ENCODE results near the gene TMEM125. TPM values are rescaled to one million over a fixed set of nuclear protein-coding genes. Genes with fewer than 3 reads are reported as not detected.

The TMEM125 gene
- total RNA-seq, 4 donors from 2014 or later = 19.7 to 66.8 (median 51.2) TPM

GRCh38 chr1:43275826-43276620 is 6.2 kb downstream of the TMEM125 start:
- Histone ChIP-seq H3K27ac (no peak overlapping the region), H3K9me3 (no peaks in the 10 kb centered on the region), H3K36me3 (no peaks in the 10 kb centered on the region), H3K4me3 (no peak overlapping the region), H3K4me1 (peaks cover 0 to 16% (median 9%) of the 10 kb centered on the region in 4 donors), H3K27me3 (no peaks in the 10 kb centered on the region)
- in situ Hi-C loops (cut with MboI; ENCODE audit: low pct_ligation_motif_present in 1 of 4, low pct_unique_long_range_greater_than_20kb in 1 of 4, low sequenced_read_pairs in 3 of 4) (no loop called here), intact Hi-C loops (cut with DNase I; ENCODE audit: low total_unique reads) (no loop called here)
- TF ChIP-seq, protein P1, sequence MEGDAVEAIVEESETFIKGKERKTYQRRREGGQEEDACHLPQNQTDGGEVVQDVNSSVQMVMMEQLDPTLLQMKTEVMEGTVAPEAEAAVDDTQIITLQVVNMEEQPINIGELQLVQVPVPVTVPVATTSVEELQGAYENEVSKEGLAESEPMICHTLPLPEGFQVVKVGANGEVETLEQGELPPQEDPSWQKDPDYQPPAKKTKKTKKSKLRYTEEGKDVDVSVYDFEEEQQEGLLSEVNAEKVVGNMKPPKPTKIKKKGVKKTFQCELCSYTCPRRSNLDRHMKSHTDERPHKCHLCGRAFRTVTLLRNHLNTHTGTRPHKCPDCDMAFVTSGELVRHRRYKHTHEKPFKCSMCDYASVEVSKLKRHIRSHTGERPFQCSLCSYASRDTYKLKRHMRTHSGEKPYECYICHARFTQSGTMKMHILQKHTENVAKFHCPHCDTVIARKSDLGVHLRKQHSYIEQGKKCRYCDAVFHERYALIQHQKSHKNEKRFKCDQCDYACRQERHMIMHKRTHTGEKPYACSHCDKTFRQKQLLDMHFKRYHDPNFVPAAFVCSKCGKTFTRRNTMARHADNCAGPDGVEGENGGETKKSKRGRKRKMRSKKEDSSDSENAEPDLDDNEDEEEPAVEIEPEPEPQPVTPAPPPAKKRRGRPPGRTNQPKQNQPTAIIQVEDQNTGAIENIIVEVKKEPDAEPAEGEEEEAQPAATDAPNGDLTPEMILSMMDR (IDR thresholded peaks at IDR 0.05) = no peak
- TF ChIP-seq EP300 (IDR thresholded peaks at IDR 0.05; ENCODE audit: low read depth) (no peak), POLR2A (IDR thresholded peaks at IDR 0.05) (no peak), POLR2AphosphoS5 (IDR thresholded peaks at IDR 0.05) (no peak)
- DNase-seq = no peak
- 86 to 89% methylated on average over 5 to 12 of the region's 12 CpGs for WGBS, 2 donors (ENCODE audit: low coverage in 1 of 2)

DNA sequence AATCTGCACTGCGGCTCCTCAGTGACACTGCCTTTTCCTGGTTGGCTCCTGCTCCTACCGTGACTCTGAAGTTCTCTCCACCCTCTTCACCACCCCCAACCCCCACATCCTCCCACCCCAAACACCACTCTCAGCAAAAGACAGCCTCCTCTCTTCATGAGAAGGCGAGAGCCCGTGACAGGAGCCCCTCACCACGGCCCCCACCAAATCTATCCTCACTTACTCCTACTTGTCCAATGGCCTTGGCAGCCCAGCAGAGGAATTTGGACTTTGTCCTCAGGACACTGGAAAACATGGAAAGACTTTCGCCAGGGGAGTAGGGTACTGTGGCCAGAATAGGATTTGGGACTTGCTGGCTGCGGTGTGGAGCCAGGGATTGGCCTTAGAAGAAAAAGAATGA is 6.9 kb downstream of the TMEM125 start:
- H3K27me3 ChIP-seq = no peaks in the 10 kb centered on the region
- H3K27ac ChIP-seq = no peak overlapping the region
- no peak for TF ChIP-seq POLR2A (IDR thresholded peaks at IDR 0.05)
- TF ChIP-seq EP300 (IDR thresholded peaks at IDR 0.05; ENCODE audit: low read depth) = no peak
- no peak for TF ChIP-seq POLR2AphosphoS5 (IDR thresholded peaks at IDR 0.05)
- TF ChIP-seq, protein P1 (IDR thresholded peaks at IDR 0.05) = no peak
- no peaks in the 10 kb centered on the region for H3K9me3 ChIP-seq
- peaks cover 0 to 10% (median 4%) of the 10 kb centered on the region in 4 donors for H3K4me1 ChIP-seq
- in situ Hi-C loops (cut with MboI; ENCODE audit: low pct_ligation_motif_present in 1 of 4, low pct_unique_long_range_greater_than_20kb in 1 of 4, low sequenced_read_pairs in 3 of 4) (no loop called here), intact Hi-C loops (cut with DNase I; ENCODE audit: low total_unique reads) (no loop called here)
- H3K36me3 ChIP-seq = no peaks in the 10 kb centered on the region
- DNase-seq = no peak
- H3K4me3 ChIP-seq = no peak overlapping the region
- WGBS, 2 donors (ENCODE audit: low coverage in 1 of 2) = 70 to 90% methylated on average over 4 to 7 of the region's 7 CpGs

DNA sequence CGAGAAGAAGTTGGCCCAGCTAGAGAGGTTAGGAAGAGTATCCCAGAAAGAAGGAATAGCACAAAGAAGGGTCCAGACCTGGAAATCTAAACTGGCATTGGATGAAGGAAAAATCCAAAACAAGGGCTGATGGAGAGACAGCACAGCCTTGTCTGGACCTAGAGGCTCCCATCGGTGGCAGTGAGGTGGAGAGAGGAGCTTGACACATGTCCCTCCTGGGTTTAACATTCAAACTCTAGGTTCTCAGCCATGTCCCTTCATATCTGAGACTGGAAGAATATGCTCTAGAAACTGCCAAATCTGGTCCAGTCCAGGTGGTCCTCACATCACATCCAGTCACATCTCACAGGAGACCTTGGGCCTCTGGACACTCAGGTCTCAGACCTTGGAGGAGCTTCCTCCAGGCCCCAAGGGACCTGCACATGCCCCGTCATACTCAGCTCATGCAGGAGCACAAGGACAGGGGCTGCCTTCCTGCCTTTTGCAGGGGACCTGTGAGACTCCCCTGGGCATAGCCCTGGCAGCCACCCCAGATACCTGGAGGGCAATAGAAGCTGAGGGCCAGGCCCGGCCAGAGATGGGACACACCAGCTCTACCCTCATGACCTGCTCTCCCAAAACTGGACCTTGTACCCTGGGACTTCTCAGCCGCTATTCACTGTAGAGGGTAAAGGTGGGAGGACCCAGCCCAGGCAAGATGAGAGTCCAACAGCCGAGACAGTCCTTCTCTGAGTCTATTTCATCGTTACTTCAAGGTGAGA is 7.5 kb downstream of the TMEM125 start:
- Histone ChIP-seq H3K27me3 (no peaks in the 10 kb centered on the region), H3K27ac (no peak overlapping the region), H3K4me3 (no peak overlapping the region), H3K9me3 (no peaks in the 10 kb centered on the region), H3K36me3 (no peaks in the 10 kb centered on the region), H3K4me1 (peaks cover 0 to 10% (median 4%) of the 10 kb centered on the region in 4 donors)
- TF ChIP-seq, protein P1 (IDR thresholded peaks at IDR 0.05) = no peak
- TF ChIP-seq POLR2AphosphoS5 (IDR thresholded peaks at IDR 0.05) = no peak
- DNase-seq = no peak
- intact Hi-C loops (cut with DNase I; ENCODE audit: low total_unique reads) (no loop called here), in situ Hi-C loops (cut with MboI; ENCODE audit: low pct_ligation_motif_present in 1 of 4, low pct_unique_long_range_greater_than_20kb in 1 of 4, low sequenced_read_pairs in 3 of 4) (no loop called here)
- 82 to 100% methylated on average over 2 to 7 of the region's 7 CpGs for WGBS, 2 donors (ENCODE audit: low coverage in 1 of 2)

- no peak for DNase-seq
- no peaks in the 10 kb centered on the region for H3K9me3 ChIP-seq
- no peaks in the 10 kb centered on the region for H3K27me3 ChIP-seq
- TF ChIP-seq, protein P1 (IDR thresholded peaks at IDR 0.05) = no peak
- H3K4me3 ChIP-seq = no peak overlapping the region
- intact Hi-C loops (cut with DNase I; ENCODE audit: low total_unique reads) (no loop called here), in situ Hi-C loops (cut with MboI; ENCODE audit: low pct_ligation_motif_present in 1 of 4, low pct_unique_long_range_greater_than_20kb in 1 of 4, low sequenced_read_pairs in 3 of 4) (no loop called here)
- no peak overlapping the region for H3K27ac ChIP-seq
- no peaks in the 10 kb centered on the region for H3K36me3 ChIP-seq
- WGBS, 2 donors (ENCODE audit: low coverage in 1 of 2) = 90% methylated on average over 5 of the region's 5 CpGs; no CpG with 5 or more reads in 1 of the 2 donors
- H3K4me1 ChIP-seq = peaks cover 0 to 11% (median 3%) of the 10 kb centered on the region in 4 donors
Measured at GRCh38 chr1:43279161-43279560, 9.4 kb downstream of the TMEM125 start.

All from transverse colon (tissue), 4 donors.